HG02759 (cell line): ENCODE results near the gene CRIM1.

ENCODE experiments used
- ATAC-seq: cut with Tn5 transposase; IDR thresholded peaks from one replicate; pipeline ENCODE4 v1.9.1; 2021; ENCODE audit warnings: mild to moderate bottlenecking, moderate library complexity; ENCODE audit not compliant: unreplicated experiment

Gene CRIM1

DNA sequence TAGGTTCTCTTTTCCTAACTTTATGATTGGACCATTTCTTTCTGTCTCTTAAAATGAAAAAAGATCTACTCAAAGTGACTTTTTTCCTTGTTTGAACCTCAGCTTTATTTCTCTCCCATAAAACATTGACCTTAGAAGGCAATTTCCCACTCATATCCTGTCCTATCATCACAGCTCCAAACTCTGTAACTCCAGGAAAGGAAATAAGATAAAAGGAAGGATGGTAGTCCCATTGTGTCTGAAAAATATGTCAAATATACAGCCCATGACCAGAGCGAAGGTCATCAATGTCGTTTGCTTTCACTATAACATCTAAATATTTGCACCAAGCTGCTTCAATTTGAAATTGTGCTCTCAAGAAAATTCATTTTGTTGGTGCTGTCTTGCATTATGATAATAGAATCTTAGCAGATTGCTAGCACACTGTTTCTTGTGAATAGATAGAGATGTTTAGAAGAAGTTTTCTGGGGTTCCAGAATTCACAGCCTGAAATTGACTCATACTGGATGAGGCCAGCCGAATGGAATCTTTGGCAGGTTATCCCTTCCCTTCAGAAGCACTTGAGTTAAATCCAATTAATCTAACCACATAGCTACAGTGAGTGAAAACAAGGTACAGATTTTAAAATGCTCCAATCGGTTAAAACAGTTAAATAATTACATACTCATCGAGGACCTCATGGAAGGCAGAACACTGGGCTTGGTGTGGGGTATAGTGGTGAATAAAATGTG is 95.1 kb downstream of the CRIM1 start:
- no peak for ATAC-seq

DNA sequence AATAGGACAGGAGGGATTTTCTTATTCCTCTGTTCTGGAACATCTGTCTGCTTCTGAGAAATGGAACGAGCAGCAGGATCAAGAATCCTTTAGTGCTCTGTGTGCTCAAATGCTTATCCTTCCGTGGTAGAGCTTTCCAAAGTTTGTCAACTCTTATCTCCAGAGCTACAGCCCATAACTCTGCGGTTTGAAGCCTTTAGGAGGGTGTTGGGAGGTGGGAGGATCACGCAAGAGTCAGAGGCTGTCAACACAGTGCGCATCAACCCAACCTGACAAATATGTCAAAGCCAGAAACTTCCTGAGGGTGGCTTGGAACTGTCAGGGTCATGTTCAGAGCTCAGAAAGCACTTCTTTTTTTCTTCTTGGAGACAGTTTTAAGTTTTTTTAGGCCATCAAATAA is 95.9 kb downstream of the CRIM1 start:
- no peak for ATAC-seq

GRCh38 chr2:36452260-36452659 is 96.7 kb downstream of the CRIM1 start:
- no peak for ATAC-seq

DNA sequence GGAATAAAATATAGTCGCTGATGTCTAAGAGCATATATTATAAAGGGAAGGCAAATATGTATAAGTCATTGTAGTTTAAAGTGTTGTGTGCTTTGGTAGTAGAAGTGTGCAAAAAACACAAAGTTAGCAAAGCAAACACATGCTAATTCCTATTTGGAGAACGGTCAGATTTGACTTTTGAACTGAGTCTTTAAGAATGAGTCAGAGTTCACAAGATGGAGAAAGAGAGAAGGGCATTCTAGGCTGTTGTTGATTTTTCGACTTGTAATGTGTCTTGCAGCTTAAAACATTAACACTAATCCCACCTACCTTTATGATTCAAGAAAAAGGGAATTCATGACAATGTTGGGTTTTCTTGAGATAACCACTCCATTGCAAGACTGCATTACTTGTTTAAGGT is 98.1 kb downstream of the CRIM1 start:
- ATAC-seq: no peak

DNA sequence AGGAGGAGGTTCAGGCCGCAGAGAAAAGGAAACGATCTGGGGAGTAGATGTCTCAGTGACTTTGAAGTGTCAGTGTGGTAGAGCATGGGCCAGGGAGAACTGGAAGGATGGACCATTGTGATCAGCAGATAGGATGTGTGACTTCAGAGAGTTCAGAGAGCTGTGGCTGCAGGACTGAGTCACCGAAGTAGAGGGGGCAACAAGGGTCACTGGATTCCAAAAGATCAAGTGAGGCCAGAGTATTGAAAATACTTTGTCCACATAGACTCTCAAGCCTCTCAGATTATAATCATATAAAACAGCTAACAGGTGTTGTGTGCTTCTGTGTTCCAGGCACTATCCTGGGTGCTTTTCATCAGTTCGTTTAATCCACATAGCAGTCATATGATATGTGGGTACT is 99.4 kb downstream of the CRIM1 start:
- ATAC-seq: no peak

GRCh38 chr2:36455788-36456187 is 100.2 kb downstream of the CRIM1 start:
- ATAC-seq: no peak

GRCh38 chr2:36456227-36457175 is 100.9 kb downstream of the CRIM1 start:
- ATAC-seq: no peak

DNA sequence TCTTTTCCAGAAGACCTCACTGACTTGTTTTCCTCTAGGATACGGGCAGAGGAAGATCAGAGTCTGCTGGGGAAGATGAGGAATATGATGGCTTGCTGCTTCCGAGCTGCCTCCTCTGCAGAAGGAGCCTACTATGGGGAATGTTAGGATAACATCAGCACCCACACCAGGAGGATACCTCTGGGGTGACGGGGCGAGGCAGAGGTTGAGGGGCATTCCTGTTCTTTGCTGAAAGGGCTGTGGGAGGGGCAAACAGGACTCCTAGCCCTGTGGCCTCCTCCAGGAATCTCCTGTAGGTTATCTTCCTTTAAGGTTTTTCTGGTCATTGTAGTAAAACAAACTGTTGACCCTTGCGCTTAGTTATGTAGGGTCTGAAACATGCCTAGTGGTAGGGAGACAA is 102.5 kb downstream of the CRIM1 start:
- no peak for ATAC-seq

GRCh38 chr2:36459725-36460137 is 104.2 kb downstream of the CRIM1 start:
- no peak for ATAC-seq

GRCh38 chr2:36461039-36461681 is 105.6 kb downstream of the CRIM1 start:
- peak; percentile 66 for ATAC-seq

DNA sequence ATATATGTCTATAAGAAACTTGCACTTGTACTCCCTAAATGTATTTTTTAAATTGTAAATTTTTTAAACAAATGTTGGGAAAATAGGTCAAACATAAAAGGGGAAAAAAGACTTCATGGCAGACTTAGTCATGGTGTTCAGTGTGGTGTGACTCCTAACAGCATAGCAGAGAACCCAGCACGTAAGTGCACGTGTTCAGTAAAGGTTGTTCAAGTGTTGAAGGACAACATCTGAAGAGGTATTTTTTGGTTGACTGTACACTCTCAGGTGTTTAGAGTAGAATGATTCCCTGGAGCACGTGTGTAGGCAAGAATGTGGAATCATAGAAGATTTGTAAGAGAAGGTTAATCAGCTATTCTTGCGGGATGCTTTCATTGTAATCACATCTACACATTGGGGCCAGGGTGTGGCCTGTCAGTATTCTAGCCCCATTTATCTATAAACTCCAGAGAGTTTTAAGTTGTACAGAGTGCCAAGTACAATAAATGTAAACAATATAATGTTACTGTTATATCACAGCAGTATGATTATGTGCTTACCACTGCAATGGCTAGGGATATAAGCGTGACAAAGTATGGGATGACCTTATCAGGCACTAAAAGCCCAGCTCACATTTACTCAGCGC is 106.8 kb downstream of the CRIM1 start:
- no peak for ATAC-seq

- no peak for ATAC-seq
Observed at GRCh38 chr2:36463365-36463764, 107.8 kb downstream of the CRIM1 start.

- ATAC-seq: no peak
Observed at GRCh38 chr2:36464006-36464721, 108.6 kb downstream of the CRIM1 start.

DNA sequence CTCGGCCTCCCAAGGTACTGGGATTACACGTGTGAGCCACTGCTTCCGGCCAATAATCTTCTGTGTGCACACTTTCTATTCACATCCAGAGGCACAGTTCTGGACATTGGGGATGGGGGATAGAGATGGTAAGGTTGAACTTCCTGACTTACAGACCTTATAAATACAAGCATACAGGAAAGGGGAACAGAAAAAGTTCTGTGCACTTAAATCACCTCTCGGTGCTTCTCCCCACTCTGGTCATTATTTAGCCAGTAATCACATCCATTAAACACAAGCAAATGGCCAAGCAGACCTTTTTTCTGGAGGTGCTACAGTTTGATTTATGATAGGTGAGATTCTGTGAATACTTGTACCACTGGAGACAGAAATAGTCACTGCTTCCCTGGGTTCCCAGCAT is 110.6 kb downstream of the CRIM1 start:
- no peak for ATAC-seq

GRCh38 chr2:36468463-36469105 is 113.0 kb downstream of the CRIM1 start:
- no peak for ATAC-seq

DNA sequence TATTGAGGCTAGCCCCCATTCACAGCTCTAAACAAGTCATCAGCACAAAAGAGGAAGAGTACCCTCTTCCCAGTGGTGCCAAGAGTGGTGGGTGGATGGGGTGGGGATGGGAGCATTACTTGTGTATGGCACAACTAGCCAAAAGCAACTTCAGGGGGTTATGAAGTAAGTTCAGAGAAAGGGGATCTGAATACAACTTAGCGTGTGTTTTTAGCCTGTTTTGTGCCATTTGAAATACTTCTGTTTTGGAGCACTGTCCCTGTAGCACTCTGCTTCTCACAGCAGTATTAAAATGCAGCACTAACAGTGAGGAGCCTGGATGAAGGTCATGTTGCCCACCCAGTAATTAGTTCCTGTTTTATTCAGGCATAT is 113.5 kb downstream of the CRIM1 start:
- ATAC-seq: no peak

- ATAC-seq: no peak
Observed at GRCh38 chr2:36469710-36470109, 114.1 kb downstream of the CRIM1 start.

DNA sequence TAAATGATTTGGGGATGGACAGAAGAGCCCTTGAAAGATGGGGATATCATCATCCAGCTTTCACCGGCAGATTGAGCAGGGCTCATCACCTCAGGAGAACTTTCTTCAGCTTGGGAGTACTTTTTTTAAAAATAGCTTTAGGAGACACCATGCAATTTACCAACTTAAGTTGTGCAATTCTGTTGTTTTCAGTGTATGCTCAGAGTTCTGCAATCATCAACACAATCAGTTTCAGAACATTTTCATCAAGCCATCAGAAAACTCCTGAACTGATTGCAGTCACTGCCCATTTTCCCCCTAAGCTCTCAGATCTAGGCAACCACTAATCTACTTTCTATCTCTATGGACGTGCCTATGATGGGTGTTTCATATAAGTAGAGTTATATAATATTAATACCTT is 117.7 kb downstream of the CRIM1 start:
- ATAC-seq: no peak

DNA sequence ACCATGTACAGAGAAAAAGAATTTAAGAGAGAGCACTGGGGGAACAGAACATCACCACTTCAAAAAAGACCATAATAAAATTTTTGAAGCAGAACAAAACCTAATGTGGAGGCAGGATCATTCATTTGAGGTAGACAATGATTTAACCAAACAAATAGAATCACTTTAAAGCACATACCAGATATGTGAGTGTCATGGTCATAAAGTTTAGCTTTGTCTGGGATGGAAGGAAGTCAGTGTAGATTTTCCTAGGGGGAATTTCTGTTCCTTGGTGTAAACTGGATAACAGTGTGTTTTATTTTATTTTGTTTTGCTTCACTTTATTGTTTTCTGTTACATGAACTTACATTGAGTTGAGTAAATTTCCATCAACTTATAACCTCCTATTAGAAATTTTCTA is 120.8 kb downstream of the CRIM1 start:
- no peak for ATAC-seq

GRCh38 chr2:36477315-36477714 is 121.7 kb downstream of the CRIM1 start:
- ATAC-seq: no peak
